Measurements from ENCODE around the gene SIM1.

Gene SIM1

DNA sequence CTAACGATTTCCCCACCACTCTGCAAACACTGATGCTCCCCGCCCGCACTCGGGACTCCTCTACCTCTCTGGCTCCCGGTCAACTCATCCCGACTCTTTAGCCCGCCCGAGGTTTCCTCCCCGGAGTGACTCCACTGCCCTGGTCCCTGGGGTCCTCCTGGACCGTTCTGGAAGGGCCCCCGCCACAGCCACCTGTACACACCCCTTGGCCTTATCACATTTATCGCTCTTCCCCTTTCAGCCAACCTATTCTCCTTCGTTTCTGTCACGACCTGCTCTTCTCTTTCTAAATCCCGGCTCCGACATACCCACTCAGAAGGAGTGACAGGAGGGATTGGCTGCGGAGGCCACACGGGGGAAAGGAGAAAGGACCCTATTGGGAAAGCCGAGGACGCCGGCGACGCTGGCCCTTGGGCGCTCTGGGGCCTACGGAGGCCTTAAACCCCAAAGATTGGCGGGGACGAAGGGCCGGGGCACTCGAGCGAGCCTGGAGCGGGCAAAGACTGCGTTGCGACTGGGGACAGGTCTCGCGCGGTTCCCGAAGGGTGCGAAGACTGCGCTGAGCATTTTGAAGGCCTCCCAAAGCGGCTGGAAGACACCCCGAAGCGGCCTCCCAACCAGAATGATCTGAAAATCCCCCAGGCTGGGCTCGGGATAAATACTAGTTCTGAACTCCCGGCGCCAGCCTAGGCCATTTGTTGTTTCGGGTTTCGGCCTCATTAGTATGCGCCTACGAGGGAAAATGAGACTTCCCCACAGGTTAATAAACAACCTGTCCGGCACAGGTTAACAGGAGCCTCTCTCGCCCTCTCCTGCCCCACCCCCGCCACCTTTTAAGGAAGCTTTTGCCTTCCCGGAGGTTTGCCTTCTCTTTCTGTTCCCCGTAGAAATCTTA lies 9.2 kb downstream of the SIM1 start:
- no peak for DNase-seq

DNA sequence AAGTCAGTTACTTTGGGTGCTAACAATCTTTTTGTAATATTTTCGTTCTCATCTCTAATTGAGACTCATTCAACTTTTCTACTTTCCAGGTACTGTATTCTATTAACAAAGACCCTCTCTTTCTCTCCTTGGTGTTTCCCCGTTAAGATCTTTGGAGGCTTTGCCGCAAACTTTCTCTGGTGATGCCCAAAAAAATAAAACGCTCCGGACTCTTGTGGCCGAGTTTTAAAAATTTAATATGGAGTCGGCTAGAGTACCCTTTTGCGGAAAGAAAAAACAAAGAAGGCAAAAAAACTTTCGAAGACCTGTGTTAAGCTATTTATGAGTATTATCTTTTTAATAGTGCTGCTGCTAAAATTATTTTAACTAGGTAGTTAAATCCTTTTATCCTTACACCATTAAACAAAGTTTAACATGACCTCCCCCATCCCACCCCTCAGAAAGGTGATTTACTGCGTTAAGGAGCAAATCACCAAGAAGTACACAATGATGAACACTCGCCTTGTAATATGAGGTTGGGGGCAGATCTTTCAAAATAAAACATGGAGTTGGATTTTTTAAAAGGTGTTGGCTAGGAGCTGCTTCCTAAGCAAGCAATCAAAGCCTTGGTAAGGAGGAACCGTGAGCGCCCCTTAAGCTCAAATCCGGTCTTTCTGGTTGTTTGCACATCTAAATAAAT lies 10.0 kb downstream of the SIM1 start:
- no peak for DNase-seq

DNA sequence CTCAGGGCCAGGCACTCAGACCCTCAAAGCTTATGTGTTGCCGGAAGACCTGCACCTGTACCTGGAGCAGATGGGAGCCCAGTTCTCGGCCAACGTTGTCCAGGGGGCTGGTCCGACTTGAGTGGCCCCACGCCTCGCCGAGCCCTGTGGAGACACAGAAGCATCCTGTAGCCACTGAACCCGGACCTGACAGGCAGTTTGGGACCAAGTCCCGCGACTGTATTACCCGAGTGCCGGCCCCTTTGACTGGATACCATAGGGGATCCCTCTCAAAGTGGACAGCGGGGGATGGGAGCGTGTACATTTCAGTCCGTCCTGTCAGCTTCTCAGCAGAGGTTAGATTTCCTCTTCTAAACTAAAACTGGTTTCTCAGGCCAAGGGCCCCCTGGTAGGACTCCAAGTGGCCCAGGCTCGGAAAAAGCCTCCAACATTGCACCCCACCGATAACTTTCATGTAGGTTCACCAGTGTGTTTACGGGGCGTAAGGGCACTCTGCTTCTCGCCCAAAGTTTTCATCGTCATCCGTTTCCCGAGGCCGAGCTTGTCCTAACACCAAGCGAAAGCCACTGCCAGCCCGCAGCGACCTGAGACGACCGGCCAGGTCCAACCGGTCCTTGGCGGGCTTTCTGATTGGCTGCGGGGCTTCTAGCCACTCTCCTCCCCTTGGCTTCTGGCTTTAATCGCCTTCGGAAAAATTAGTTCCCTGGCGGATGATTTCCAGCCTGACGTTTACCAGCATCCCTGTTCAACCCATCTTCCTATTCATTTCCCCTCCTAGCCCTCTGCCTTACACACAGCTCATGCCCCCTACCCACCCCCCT lies 10.8 kb downstream of the SIM1 start:
- DNase-seq, result no peak

DNA sequence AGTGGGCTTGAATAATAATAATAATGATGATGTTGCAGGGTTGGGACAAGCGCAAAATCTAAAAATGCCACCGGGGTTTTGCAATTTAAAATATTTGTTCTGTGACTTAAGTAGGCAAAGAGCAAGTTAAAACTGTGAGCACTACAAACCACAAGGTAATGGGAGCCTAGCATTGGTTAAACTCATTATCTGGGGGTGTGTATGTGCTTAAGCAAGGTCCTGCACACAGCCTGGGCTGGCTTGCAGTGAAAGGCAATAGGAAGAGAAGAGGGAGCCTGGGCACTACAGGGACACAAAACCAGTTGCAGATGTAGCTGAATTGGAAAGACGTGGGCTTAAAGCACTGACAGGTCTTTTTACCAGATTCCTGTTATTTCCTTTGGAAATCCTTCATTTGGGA lies 11.7 kb downstream of the SIM1 start:
- DNase-seq, result no peak

DNA sequence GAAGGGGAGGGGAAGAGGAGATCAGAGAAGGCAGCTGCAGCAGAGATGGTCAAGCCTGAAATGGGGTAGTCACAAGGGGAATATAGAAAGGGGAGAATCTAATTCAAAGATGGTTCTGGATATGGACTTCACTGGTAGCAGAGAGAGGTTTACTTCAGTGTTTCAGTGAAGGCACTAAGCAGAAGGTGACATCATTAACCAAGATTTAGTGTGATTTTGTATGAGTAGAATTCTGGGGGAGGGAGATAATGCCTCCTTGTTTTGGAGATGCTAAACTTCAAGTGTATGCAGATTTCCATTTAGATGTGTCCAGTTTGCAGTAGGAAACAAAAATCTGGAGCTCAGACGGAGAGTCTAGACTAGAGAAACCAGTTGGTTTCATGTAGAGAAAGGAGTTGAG lies 13.1 kb downstream of the SIM1 start:
- DNase-seq, result no peak

DNA sequence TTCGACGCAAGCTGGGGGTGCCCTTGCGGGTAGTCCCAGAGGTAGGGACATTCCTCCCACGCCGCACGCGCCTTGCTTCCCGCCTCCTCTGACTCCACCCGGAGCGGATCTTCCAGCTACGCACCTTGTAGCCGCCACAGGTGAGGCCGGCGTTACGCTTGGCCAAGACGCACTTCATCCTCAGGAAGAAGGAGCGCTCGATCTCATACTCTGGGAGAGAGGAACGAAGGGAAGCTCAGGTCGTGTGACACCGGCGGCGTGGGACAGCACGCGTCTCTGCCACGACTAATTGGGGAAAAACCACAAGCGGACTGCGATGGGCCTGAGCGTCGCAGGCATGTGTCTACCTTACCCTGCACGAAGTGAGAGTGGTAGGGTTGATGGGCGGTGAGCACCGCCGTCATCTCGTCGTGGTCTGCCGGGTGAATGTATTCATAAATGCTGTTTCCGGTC lies 15.5 kb downstream of the SIM1 start:
- DNase-seq, result no peak

DNA sequence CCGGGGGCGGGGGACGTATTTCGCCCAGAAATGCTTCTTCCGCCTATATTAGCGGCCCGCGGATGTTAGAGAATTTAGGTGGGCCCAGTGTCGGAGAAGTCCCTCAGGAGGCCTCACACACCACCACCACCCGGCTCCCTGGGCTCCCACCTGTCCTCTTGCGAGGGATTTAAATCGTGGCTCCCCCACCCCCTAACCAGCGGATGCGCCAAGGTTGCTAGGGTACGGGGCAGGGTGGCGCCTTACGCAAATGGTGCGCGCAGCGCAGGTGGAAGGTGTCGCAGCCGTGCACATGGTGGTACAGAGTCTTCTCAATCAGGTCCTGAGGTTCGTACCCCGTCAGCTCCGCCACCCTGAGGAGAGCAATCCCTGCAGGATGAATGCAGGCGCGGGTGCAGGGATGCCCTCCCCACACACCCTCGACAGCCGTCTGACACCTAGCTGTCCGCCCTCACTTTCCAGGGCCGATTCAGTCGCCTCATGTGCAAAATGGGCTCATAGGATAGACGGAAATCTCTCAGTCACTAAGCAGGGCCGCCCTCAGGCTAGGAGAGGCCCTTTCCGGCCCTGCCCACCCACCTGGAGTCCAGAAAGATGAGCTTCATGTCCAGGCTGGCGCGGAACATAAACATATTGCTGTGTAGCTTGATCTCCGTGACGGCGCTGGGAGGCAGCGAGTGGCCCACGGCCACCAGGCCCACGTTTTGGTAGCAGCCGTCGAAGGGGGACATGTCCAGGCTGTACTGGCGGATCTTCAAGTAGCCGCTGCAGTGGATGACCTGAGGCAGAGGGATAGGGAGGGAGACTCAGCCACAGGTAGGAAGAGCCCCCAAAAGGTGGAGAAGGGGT lies 16.6 kb downstream of the SIM1 start:
- no peak for DNase-seq

DNA sequence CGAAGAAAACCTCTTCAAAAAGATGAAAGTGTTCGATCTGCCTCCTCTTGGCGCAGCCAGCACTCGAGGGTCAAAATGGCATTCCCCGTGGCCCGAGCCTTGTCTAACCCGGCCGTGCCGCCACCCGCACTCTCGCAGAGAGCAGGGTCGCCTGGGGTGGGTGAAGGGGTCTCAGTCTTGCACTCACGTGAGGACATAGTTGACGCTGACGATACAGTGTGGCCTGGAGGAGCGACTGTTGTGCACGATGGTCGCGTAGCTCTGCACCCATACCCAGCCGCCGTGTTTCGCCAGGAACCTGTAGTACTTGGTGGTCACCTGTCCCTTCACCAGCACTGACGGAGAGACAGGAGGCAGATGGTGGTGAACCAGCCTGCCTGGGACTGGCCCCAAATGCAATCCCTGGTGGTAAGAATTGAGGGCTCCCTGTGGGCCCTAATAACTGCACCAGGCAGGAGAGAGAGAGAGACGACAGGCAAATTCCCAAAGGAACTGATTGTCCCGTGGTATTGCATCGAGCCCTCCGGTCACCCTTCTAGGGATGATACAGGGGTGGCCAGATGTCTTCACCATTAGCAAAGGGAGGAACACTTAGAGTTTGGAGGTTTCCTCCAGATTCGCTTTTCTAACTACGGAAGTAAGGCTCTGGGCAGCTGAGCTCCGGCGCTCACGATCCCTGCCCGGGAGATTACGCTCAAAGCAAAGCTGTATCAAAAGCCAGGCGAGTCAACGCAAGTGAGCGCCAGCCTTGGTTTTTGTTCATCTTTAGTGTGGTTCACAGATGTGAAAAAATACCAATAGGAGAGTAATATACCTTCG lies 17.4 kb downstream of the SIM1 start:
- no peak for DNase-seq

DNA sequence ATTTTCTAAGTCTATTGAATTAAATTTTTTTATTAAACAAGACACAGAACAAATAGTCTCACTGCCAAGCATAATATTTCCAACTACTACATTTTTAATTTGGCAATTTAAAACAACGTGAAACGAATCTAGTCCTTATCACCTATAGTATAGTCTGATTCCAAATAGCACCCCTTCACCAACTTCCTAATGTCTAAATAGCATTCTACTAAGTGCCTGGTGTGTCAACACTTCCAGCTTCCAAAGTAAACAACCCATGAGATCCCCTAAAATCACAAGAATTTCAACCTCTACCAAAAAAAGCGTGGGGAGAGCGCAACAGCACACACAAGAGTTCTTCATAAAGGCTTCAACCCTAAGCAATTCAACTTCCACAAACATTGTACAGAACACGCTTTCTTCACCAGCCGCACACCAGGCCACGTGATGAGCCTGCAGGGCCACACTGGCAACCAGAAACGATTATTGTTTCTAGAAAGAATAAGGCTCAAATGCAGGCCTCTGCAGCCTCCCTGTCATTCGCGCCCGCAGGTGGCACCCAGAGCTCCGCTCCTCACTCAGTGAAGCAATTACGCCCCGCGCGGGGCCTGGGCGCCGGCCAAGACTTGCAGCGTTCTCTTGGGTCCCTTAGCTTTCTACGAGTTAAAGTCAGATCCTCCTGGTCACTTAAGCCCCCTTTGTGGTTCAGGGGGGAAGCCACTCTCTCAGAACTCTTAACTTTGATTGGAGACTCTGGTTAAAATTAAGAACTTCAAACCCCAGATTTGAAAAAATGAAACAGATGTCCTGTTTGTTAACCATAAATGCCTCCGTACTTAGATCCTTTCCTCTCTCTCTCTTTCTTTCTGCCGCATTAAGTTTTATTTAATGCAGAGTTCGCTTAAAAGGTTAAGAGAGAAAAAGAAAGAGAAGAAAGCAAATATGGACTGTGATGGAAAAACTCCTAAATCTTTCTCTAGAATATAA lies 18.3 kb downstream of the SIM1 start:
- peak; percentile 75 to 88 for DNase-seq

DNA sequence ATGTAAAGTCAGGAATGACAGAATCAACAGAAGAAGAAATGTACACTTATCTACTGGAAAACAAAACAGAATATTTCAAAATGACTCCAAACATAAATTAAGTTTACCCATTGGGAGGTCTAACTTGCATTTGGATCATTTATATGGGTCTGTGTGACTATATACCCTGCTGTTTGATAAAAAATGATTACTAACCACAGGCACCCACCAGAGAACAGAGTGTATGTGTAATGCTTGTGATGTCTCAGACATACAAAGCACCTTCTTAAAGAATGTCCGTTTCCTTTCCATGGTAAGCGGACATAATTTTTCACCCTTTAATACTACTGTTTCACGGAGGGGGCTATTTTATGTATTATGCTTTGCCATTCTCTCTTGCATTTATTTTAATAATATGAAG lies 19.2 kb downstream of the SIM1 start:
- no peak for DNase-seq

DNA sequence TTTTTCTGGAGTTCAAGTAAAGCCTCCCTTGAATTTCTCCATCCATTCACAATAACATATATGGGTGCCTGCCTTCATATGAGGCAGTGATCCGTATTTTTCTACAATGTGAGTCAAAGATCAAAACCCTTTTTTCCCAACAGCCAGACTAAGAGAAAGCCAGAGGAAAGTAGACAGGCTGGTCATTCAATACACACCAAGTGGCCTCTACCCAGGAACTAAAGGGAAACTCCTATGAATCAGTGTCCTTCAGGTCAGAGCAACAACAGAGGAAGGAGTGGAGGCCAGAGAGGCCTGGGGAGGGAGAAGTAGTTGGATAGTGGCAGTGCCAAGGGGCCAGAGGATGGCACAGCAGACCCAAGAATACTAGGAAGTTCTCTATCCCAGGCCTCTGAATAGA lies 23.8 kb downstream of the SIM1 start:
- no peak for DNase-seq

DNA sequence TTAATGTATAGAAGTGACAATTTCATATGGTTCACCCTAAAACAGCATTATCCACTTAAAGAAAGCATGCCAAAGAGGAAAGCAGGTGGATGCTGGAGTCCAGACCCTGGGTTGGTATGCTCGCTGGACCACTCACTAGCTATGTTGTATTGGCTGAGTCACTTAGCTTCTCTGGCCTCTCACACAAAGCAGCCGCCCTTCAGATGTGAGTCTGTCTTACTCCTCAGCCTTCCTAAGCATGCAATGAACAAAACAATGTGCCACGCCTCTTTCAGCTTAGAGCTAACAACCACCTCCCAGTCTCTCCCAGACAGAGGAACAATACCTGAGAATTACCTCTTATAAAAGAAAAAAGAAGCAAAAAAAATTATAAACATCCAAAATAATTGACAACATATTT lies 29.4 kb downstream of the SIM1 start:
- no peak for DNase-seq

DNA sequence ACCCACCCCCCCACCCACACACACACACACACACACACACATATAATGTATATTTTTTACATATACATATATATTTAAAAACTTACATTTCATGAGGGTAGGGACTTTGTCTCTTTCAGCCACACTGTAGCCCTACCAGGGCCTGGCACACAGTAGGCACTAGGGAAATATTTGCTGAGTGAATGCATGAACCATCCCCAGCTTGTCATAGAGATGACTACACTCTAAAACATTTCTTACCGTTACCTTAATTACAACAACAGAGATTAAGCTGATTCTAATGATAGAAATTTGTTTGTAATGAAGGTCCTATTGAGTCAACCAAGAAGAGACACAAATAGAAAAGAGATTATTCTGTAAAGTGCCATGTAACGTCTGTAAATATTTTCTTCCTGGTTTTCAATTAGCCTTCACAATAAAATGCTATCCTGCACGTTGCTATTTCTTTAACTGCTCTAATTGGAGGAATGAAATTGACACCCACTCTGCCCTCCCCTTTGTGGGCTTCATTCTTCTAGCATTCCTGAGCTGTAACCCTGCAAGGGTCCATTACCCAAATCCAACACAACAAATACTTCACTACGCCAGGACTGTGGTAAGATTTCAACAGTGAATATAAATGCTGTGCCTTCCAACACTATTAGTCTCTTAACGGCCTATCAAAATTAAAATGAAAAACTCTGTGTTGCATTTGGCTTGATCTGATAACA lies 30.8 kb downstream of the SIM1 start:
- no peak for DNase-seq

DNA sequence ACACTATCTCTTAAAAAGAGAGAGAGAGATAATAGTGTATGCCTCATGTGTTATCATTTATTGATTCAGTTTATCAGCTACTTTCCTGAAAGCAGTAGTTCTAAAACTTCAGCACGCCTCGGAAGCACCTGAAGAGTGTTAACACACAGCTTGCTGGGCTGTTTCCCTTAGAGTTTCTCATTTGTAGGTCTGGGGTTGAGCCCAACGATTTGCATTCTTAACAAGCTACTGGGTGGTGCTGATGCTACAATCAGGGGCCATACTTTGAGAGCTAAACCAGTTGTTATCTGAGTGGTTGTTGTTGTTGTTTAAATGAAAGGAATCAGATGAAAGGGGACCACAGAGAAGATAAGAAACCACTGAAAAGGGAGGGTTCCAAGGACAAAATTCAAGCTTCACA lies 32.6 kb downstream of the SIM1 start:
- DNase-seq, result no peak

DNA sequence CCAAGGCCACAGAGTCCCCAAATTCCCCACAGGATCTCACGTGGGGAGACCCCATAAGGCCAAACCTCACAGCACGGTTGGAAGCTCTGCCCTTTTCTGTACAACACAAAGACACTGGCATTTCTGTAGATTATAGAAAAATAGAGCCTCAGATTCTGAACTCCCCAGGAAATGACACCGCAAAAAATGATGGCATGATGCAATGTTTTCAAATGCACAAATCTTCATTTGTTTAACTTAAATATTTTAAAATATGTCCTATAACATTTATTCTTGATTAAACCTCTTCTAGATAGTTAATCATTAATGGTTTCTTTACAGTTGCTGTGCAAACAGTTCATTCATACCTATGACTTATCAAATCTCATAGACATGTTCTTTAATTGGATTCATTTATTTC lies 33.8 kb downstream of the SIM1 start:
- no peak for DNase-seq

DNA sequence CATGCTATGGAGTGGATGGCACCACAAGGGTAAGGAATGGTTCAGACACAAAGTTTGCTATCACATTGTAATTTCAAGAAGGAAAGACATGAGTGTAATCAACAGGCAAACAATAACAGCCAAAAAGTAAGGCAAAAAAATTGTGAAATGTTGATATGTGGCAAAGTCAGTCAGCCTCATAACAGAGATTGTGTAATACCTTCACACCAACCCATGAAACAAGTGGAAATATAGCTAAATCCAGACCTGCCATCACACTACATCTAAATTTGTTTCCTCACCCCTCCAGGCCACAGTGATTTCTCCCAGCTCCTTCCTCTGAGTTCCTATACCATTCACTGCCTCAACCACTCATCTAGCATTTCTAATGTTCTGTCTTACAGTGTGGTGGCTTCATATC lies 37.3 kb downstream of the SIM1 start:
- no peak for DNase-seq

DNA sequence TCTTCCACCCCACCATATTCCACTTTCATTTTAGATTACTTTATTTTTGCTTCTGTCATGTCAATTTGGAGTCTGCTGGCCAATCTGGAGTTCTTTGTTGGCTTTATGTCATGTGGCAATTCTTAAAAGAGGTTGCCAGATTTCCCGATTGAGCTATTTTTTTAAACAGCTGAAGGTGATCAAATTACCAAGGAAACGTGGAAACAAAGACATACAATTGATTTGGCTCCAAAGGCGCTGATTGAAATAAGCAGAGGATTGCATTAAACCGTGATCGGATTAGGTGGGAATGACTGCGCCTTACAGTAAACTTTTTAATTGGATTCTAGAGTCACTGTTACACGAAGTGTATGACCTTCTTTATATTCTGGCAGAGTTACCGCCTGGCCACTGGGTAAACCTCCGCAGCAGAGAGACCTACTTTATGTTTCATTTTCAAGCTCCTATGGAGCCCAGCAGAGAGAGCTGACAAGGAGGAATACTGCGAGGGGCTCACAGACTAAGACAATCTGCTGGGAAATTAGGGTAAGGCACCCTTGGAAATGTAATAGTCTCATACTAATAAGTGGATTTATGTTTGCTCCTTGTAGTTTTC lies 37.9 kb downstream of the SIM1 start:
- no peak for DNase-seq

DNA sequence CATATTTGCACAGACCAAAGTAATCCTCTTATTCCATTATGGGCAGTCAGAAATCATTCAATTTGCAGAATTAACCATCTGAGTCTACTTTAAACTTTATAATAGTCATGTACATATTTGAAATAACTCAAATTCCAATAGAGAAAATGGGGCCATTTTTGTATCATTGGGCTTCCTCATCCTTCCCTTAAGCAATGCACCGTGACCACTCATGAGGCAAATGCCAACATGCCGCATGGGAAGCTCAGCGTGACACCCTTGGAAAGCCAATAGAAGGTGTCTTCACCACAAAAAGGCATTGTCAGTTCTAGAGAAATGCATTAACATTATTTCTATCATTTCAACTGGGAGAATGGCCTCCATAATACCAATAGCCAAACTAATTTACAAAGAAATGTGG lies 38.5 kb downstream of the SIM1 start:
- DNase-seq, result no peak

DNA sequence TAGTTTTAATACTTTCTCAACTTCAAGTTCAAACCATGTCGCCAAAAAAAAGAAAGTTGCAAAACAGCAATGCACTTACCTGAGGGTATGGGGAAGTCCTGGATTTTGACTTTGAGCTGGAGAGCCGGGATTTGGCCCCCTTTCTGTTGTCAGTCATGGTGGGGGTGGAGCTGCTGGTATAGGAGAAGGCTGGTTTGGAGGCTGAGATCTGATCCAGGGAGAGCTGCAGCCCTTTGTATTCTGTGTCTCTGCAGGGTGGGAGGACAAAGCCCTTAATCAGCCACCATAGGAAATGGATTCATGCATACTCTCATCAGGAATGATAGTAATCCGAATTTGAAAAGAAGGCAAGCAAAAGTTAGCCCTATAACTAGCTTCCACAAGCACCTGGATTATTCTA lies 44.0 kb downstream of the SIM1 start:
- DNase-seq, result no peak

All from SHP77 (cell line).